IMR-90 (cell line): Measurements from ENCODE around the gene DLGAP4. TPM values are rescaled to one million over a fixed set of nuclear protein-coding genes. Genes with fewer than 3 reads are reported as not detected.

Source experiments
- ATAC-seq: fragments of 200-7000 bp; cut with Tn5 transposase; 2 replicates; pipeline ENCODE4 v1.9.1; 2020; ENCODE audit warnings: low read depth, mild to moderate bottlenecking, moderate library complexity
- BruUV-seq: library from RNA; stranded (reverse); fragments of 400-500 nt; replicated peaks from 2 replicates; lab custom pipeline; 2021; lab: Mats Ljungman, UMichigan
- CTCF ChIA-PET: fragments of 300-600 bp; formaldehyde crosslinking; extraction: SDS; loops from one replicate; lab custom pipeline; 2021; ENCODE audit warnings: antibody characterized with exemption; lab: Yijun Ruan, JAX
- POLR2A ChIA-PET: fragments of 300-600 bp; sonication (Branson Sonifier 250); formaldehyde crosslinking; loops from one replicate; lab custom pipeline; 2022; ENCODE audit warnings: antibody characterized with exemption; ENCODE audit not compliant: unreplicated experiment; lab: Charles Lee
- DNase-seq: peaks from one replicate; pipeline ENCODE4 v3.0.0; 2013
- H2AFZ ChIP-seq: replicated peaks from 2 replicates; pipeline ENCODE3; 2013; ENCODE audit warnings: low read length, mild to moderate bottlenecking; ENCODE audit not compliant: poor library complexity
- H2AK5ac ChIP-seq: 2 replicates; pipeline ENCODE4 v1.6.1; 2013; ENCODE audit warnings: low read depth, low read length, inconsistent platforms
- H2AK9ac ChIP-seq: replicated peaks from 2 replicates; pipeline ENCODE3; 2013; ENCODE audit warnings: mild to moderate bottlenecking, low read depth, low read length, moderate library complexity; ENCODE audit not compliant: poor library complexity
- H2BK120ac ChIP-seq: 2 replicates; pipeline ENCODE4 v1.6.1; 2013; ENCODE audit warnings: low read depth, low read length, inconsistent platforms
- H2BK15ac ChIP-seq: 3 replicates; pipeline ENCODE4 v1.6.1; 2013; ENCODE audit warnings: low read depth, low read length, inconsistent platforms
- H2BK20ac ChIP-seq: 2 replicates; pipeline ENCODE4 v1.6.1; 2013; ENCODE audit warnings: low read depth, mild to moderate bottlenecking, inconsistent platforms, low read length, moderate library complexity
- H2BK5ac ChIP-seq: 2 replicates; pipeline ENCODE4 v1.6.1; 2013; ENCODE audit warnings: mild to moderate bottlenecking, low read depth, low read length, inconsistent platforms; ENCODE audit not compliant: poor library complexity, severe bottlenecking
- H3K14ac ChIP-seq: replicated peaks from 2 replicates; pipeline ENCODE4 v1.6.1; 2013; ENCODE audit warnings: low read depth, low read length, inconsistent platforms
- H3K18ac ChIP-seq: 2 replicates; pipeline ENCODE4 v1.6.1; 2013; ENCODE audit warnings: low read depth, low read length, control low read depth
- H3K23ac ChIP-seq: 2 replicates; pipeline ENCODE4 v1.6.1; 2013; ENCODE audit warnings: low read depth, low read length, inconsistent platforms
- H3K27ac ChIP-seq: 2 replicates; pipeline ENCODE4 v1.5.1; 2013; ENCODE audit warnings: mild to moderate bottlenecking, control low read depth, low read length; ENCODE audit not compliant: insufficient read depth
- H3K27me3 ChIP-seq: 2 replicates; pipeline ENCODE4 v1.6.1; 2013; ENCODE audit warnings: low read length; ENCODE audit not compliant: control insufficient read depth, insufficient read depth
- H3K36me3 ChIP-seq: 2 replicates; pipeline ENCODE4 v1.6.1; 2013; ENCODE audit warnings: low read length, mixed read lengths; ENCODE audit not compliant: control insufficient read depth, insufficient read depth
- H3K4ac ChIP-seq: 2 replicates; pipeline ENCODE4 v1.6.1; 2013; ENCODE audit warnings: low read depth, low read length, inconsistent platforms
- H3K4me1 ChIP-seq: 2 replicates; pipeline ENCODE4 v1.6.1; 2013; ENCODE audit warnings: low read length, mixed read lengths; ENCODE audit not compliant: control insufficient read depth, insufficient read depth
- H3K4me2 ChIP-seq: 2 replicates; pipeline ENCODE4 v1.6.1; 2013; ENCODE audit warnings: low read depth, mild to moderate bottlenecking, control low read depth, low read length, moderate library complexity
- H3K4me3 ChIP-seq: 2 replicates; pipeline ENCODE4 v1.5.1; 2013; ENCODE audit warnings: low read depth, mild to moderate bottlenecking, control low read depth, low read length, moderate library complexity; ENCODE audit not compliant: insufficient read depth
- H3K56ac ChIP-seq: 2 replicates; pipeline ENCODE4 v1.6.1; 2013; ENCODE audit warnings: low read length, inconsistent platforms; ENCODE audit not compliant: insufficient read depth; ENCODE audit errors: extremely low read depth
- H3K79me1 ChIP-seq, 2 experiments: 2 replicates each; pipeline ENCODE4 v1.6.1; 2013; ENCODE audit warnings: low read length in 2 of 2, inconsistent platforms in 1 of 2, low read depth in 1 of 2
- H3K9ac ChIP-seq: 2 replicates; pipeline ENCODE4 v1.6.1; 2013; ENCODE audit warnings: low read depth, low read length, control low read depth
- H3K9me1 ChIP-seq: 2 replicates; pipeline ENCODE4 v1.6.1; 2013; ENCODE audit warnings: low read length, inconsistent platforms; ENCODE audit not compliant: insufficient read depth
- H3K9me3 ChIP-seq: 2 replicates; pipeline ENCODE4 v1.6.1; 2013; ENCODE audit warnings: low read length; ENCODE audit not compliant: control insufficient read depth, insufficient read depth
- H4K20me1 ChIP-seq: 2 replicates; pipeline ENCODE4 v1.6.1; 2013; ENCODE audit warnings: low read length, inconsistent platforms; ENCODE audit not compliant: insufficient read depth
- H4K5ac ChIP-seq: 2 replicates; pipeline ENCODE4 v1.6.1; 2013; ENCODE audit warnings: mild to moderate bottlenecking, low read depth, low read length, control low read depth
- H4K8ac ChIP-seq, 2 experiments: 2 replicates each; pipeline ENCODE4 v1.6.1; 2013; ENCODE audit warnings: low read depth in 2 of 2, low read length in 2 of 2, control low read depth in 1 of 2, inconsistent platforms in 1 of 2
- H4K91ac ChIP-seq: 2 replicates; pipeline ENCODE4 v1.6.1; 2013; ENCODE audit warnings: low read depth, low read length, inconsistent platforms; ENCODE audit not compliant: insufficient read depth
- BHLHE40 ChIP-seq: fragments of 150-350 bp; IDR thresholded peaks from 2 replicates; pipeline ENCODE4 v1.6.1; 2016; ENCODE audit warnings: mild to moderate bottlenecking, low read depth, low read length
- CHD1 ChIP-seq: IDR thresholded peaks from 2 replicates; pipeline ENCODE4 v1.6.1; 2012; ENCODE audit warnings: low read depth, low read length, improper control_type of control experiment
- FOS ChIP-seq: fragments of 150-350 bp; IDR thresholded peaks from 2 replicates; pipeline ENCODE4 v1.6.1; 2016; ENCODE audit warnings: low read depth, low read length
- MAFK ChIP-seq: IDR thresholded peaks from 2 replicates; pipeline ENCODE4 v1.6.1; 2012; ENCODE audit warnings: low read depth, low read length, improper control_type of control experiment
- MAZ ChIP-seq: IDR thresholded peaks from 2 replicates; pipeline ENCODE4 v1.6.1; 2012; ENCODE audit warnings: low read depth, mild to moderate bottlenecking, low read length, improper control_type of control experiment, moderate library complexity, borderline replicate concordance
- MXI1 ChIP-seq: IDR thresholded peaks from 2 replicates; pipeline ENCODE4 v1.6.1; 2012; ENCODE audit warnings: low read depth, mild to moderate bottlenecking, low read length, moderate library complexity, borderline replicate concordance
- NFE2L2 ChIP-seq: fragments of 150-350 bp; IDR thresholded peaks from 2 replicates; pipeline ENCODE4 v1.6.1; 2016; ENCODE audit warnings: low read depth, mild to moderate bottlenecking, low read length
- POLR2A ChIP-seq: IDR thresholded peaks from 2 replicates; pipeline ENCODE4 v1.6.1; 2012; ENCODE audit warnings: mild to moderate bottlenecking, low read depth, low read length
- RAD21 ChIP-seq: IDR thresholded peaks from 2 replicates; pipeline ENCODE4 v1.6.1; 2012; ENCODE audit warnings: low read length, improper control_type of control experiment
- RCOR1 ChIP-seq: IDR thresholded peaks from 2 replicates; pipeline ENCODE4 v1.6.1; 2012; ENCODE audit warnings: mild to moderate bottlenecking, low read length, improper control_type of control experiment; ENCODE audit not compliant: insufficient replicate concordance
- RFX5 ChIP-seq: IDR thresholded peaks from 2 replicates; pipeline ENCODE4 v1.8.0; 2012; ENCODE audit warnings: low read depth, mild to moderate bottlenecking, low read length, moderate library complexity
- SMC3 ChIP-seq: fragments of 150-350 bp; IDR thresholded peaks from 2 replicates; pipeline ENCODE4 v1.6.1; 2016; ENCODE audit warnings: low read depth, mild to moderate bottlenecking, antibody characterized with exemption, low read length, moderate library complexity
- WGBS, 2 experiments: methylation state at CpG; one replicate each; pipeline versions ENCODE4 v1.1.5 to v1.1.7; 2013; ENCODE audit warnings: missing lambda C conversion rate in 2 of 2; ENCODE audit not compliant: insufficient read length in 1 of 2; ENCODE audit errors: extremely low coverage in 2 of 2; 5-methylcytosine and 5-hydroxymethylcytosine counted together
- dilution Hi-C: fragments of 300-500 bp; cut with HindIII; formaldehyde crosslinking; loops from one replicate; pipeline ENCODE4 v1.14.3; 2018; ENCODE audit warnings: low sequenced_read_pairs; ENCODE audit not compliant: unreplicated experiment
- in situ Hi-C: fragments of 300-500 bp; cut with MboI; formaldehyde crosslinking; loops from 3 replicates; pipeline ENCODE4 v1.14.3; 2019; ENCODE audit warnings: low sequenced_read_pairs, inconsistent platforms, mixed read lengths
- intact Hi-C: fragments of 100-400 bp; cut with micrococcal nuclease; formaldehyde crosslinking; loops from 2 replicates; pipeline ENCODE4 v1.10.0; 2022
- polyA plus RNA-seq, 3 experiments: library from polyadenylated mRNA; depleted of rRNA; stranded (reverse); fragments of >200 nt; gene quantifications; 2 replicates each; pipeline ENCODE4 v1.2.3, GENCODE V29; 2012; ENCODE audit warnings: low replicate concordance in 1 of 3
- total RNA-seq: library from RNA; depleted of rRNA; stranded (reverse); fragments of >200 nt; gene quantifications from 2 replicates; pipeline ENCODE4 v1.2.3, GENCODE V29; 2012
- TF ChIP-seq, protein P1 (sequence below): fragments of 150-350 bp; IDR thresholded peaks from 2 replicates; pipeline ENCODE4 v1.6.1; 2017; ENCODE audit warnings: mild to moderate bottlenecking, antibody characterized with exemption, low read length, low read depth

The DLGAP4 gene
- total and polyA plus RNA-seq, 2 of the 4 experiments (the other 2 are of a cell fraction), result 32.3 to 73.2 TPM

GRCh38 chr20:36281785-36282380, 24.3 kb upstream of the DLGAP4 start:
- no peak overlapping the region for H3K4me3 ChIP-seq
- no peak for ATAC-seq
- no peak overlapping the region for H2BK120ac ChIP-seq
- no peak overlapping the region for H2AK9ac ChIP-seq
- no peak overlapping the region for H3K9ac ChIP-seq
- no TSS peak for BruUV-seq
- H3K14ac ChIP-seq, result no peak overlapping the region
- H3K27me3 ChIP-seq, result peaks cover 48% of the 10 kb centered on the region
- 76% methylated on average over 6 of the region's 10 CpGs; no CpG with 5 or more reads in 1 of the 2 experiments for WGBS, 2 experiments
- no peak overlapping the region for H4K5ac ChIP-seq
- H3K4ac ChIP-seq, result no peak overlapping the region
- in situ Hi-C loops, result no loop called here
- no peaks in the 10 kb centered on the region for H3K79me1 ChIP-seq
- no peaks in the 10 kb centered on the region for H3K36me3 ChIP-seq
- H2BK5ac ChIP-seq, result no peak overlapping the region
- H3K56ac ChIP-seq, result no peak overlapping the region
- no peaks in the 10 kb centered on the region; the same call in 1 of the 2 replicates for H3K9me3 ChIP-seq
- no peaks in the 10 kb centered on the region for H3K4me1 ChIP-seq
- H4K91ac ChIP-seq, result no peak overlapping the region
- DNase-seq, result no peak
- intact Hi-C loops, result no loop called here
- POLR2A ChIA-PET, result no interaction called here
- no peak overlapping the region for H3K27ac ChIP-seq
- CTCF ChIA-PET, result no interaction called here
- H4K20me1 ChIP-seq, result no peaks in the 10 kb centered on the region
- H3K9me1 ChIP-seq, result no peaks in the 10 kb centered on the region
- H3K18ac ChIP-seq, result no peak overlapping the region
- no peak for TF ChIP-seq RFX5
- TF ChIP-seq, protein P1, sequence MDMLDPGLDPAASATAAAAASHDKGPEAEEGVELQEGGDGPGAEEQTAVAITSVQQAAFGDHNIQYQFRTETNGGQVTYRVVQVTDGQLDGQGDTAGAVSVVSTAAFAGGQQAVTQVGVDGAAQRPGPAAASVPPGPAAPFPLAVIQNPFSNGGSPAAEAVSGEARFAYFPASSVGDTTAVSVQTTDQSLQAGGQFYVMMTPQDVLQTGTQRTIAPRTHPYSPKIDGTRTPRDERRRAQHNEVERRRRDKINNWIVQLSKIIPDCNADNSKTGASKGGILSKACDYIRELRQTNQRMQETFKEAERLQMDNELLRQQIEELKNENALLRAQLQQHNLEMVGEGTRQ, result no peak
- no peak for TF ChIP-seq SMC3
- TF ChIP-seq FOS, result no peak
- TF ChIP-seq MXI1, result no peak
- no peak for TF ChIP-seq RAD21
- TF ChIP-seq RCOR1, result no peak
- no peak for TF ChIP-seq MAZ
- TF ChIP-seq NFE2L2, result no peak
- no peak for TF ChIP-seq CHD1
- no peak for TF ChIP-seq MAFK
- no peak for TF ChIP-seq POLR2A
- no peak for TF ChIP-seq BHLHE40
- H2BK20ac ChIP-seq, result no peak overlapping the region
- no peak overlapping the region for H3K4me2 ChIP-seq
- no peak overlapping the region for H4K8ac ChIP-seq
- no peak overlapping the region for H2BK15ac ChIP-seq
- dilution Hi-C loops, result no loop called here
- no peak overlapping the region for H3K23ac ChIP-seq
- H2AFZ ChIP-seq, result no peak overlapping the region
- no peak overlapping the region for H2AK5ac ChIP-seq
